Calu3 (cell line): ENCODE results near the gene CTSW. TPM values are rescaled to one million over a fixed set of nuclear protein-coding genes. Genes with fewer than 3 reads are reported as not detected.
"Not testable (repeated sequence)": the region's sequence is repeated elsewhere in the genome, so short reads cannot be mapped to it uniquely, and the experiment has no call there.

ENCODE experiments used
- BruUV-seq: library from RNA; stranded (reverse); fragments of 400-500 nt; replicated peaks from 2 replicates; lab custom pipeline; 2021; lab: Mats Ljungman, UMichigan
- CTCF ChIA-PET: fragments of 300-600 bp; sonication (Branson Sonifier 250); formaldehyde crosslinking; loops from one replicate; lab custom pipeline; 2022; ENCODE audit warnings: antibody characterized with exemption; lab: Charles Lee
- DNase-seq: peaks from one replicate; pipeline ENCODE4 v3.0.0; 2022
- H3K27ac Mint-ChIP-seq: one replicate; pipeline ENCODE4 v1.8.0; 2022; ENCODE audit warnings: mixed read lengths; ENCODE audit not compliant: unreplicated experiment
- H3K27me3 Mint-ChIP-seq: one replicate; pipeline ENCODE4 v1.8.0; 2022; ENCODE audit warnings: mixed read lengths; ENCODE audit not compliant: unreplicated experiment
- H3K36me3 Mint-ChIP-seq: one replicate; pipeline ENCODE4 v1.8.0; 2022; ENCODE audit warnings: mild to moderate bottlenecking, moderate library complexity, mixed read lengths; ENCODE audit not compliant: insufficient read depth, unreplicated experiment
- H3K4me1 Mint-ChIP-seq: one replicate; pipeline ENCODE4 v1.8.0; 2022; ENCODE audit warnings: mild to moderate bottlenecking, low read depth, mixed read lengths; ENCODE audit not compliant: unreplicated experiment
- H3K4me3 Mint-ChIP-seq: one replicate; pipeline ENCODE4 v1.8.0; 2022; ENCODE audit warnings: mild to moderate bottlenecking, low read depth, moderate library complexity, mixed read lengths; ENCODE audit not compliant: unreplicated experiment
- H3K9me3 Mint-ChIP-seq: one replicate; pipeline ENCODE4 v1.8.0; 2022; ENCODE audit warnings: low read depth, mixed read lengths; ENCODE audit not compliant: unreplicated experiment
- CTCF ChIP-seq: fragments of 200-600 bp; IDR thresholded peaks from one replicate; pipeline ENCODE4 v1.8.0; 2022; ENCODE audit warnings: antibody characterized with exemption; ENCODE audit not compliant: unreplicated experiment
- intact Hi-C: fragments of 100-400 bp; cut with micrococcal nuclease; formaldehyde crosslinking; loops from one replicate; pipeline ENCODE4 v1.10.0; 2022; ENCODE audit not compliant: unreplicated experiment
- total RNA-seq: library from RNA; stranded (reverse); gene quantifications from 2 replicates; pipeline ENCODE4 v1.2.3, GENCODE V29; 2022

CTSW gene
- total RNA-seq, 1 experiment from 2014 or later, result not detected

- no TSS peak for BruUV-seq
- CTCF ChIA-PET, result interaction anchor here (0.7 kb wide), 1 partner anchor 12 kb away, joined by 10 read pairs; no protein-coding TSS in a partner anchor
- H3K27me3 Mint-ChIP-seq, result no peaks in the 10 kb centered on the region
- intact Hi-C loops, result no loop called here
- TF ChIP-seq CTCF, result no peak
- no peaks in the 10 kb centered on the region for H3K4me1 Mint-ChIP-seq
- H3K27ac Mint-ChIP-seq, result no peak overlapping the region
- DNase-seq, result no peak
- no peak overlapping the region for H3K4me3 Mint-ChIP-seq
- H3K9me3 Mint-ChIP-seq, result peaks cover 2% of the 10 kb centered on the region
- H3K36me3 Mint-ChIP-seq, result peaks cover 7% of the 10 kb centered on the region
These were observed 37.5 kb upstream of the CTSW start for GRCh38 chr11:65842144-65842543.

- Mint-ChIP-seq H3K9me3 (no peaks in the 10 kb centered on the region), H3K27ac (no peak overlapping the region), H3K27me3 (no peaks in the 10 kb centered on the region), H3K36me3 (peaks cover 16% of the 10 kb centered on the region), H3K4me3 (no peak overlapping the region), H3K4me1 (no peaks in the 10 kb centered on the region)
- CTCF ChIA-PET, result interaction anchor here (0.6 kb wide), 1 partner anchor 165 kb away, joined by 3 read pairs; no protein-coding TSS in a partner anchor
- DNase-seq, result no peak
- TF ChIP-seq CTCF, result no peak
- no TSS peak for BruUV-seq
- intact Hi-C loops, result no loop called here
These were observed 35.8 kb upstream of the CTSW start for GRCh38 chr11:65843811-65844210.

GRCh38 chr11:65844231-65844872 is 35.3 kb upstream of the CTSW start:
- no peak for DNase-seq
- no TSS peak for BruUV-seq
- Mint-ChIP-seq H3K36me3 (peaks cover 20% of the 10 kb centered on the region), H3K27me3 (no peaks in the 10 kb centered on the region), H3K4me1 (no peaks in the 10 kb centered on the region), H3K4me3 (no peak overlapping the region), H3K9me3 (no peaks in the 10 kb centered on the region), H3K27ac (no peak overlapping the region)
- intact Hi-C loops, result no loop called here
- CTCF ChIA-PET, result interaction anchor here (0.6 kb wide), 1 partner anchor 165 kb away, joined by 3 read pairs; no protein-coding TSS in a partner anchor
- TF ChIP-seq CTCF, result no peak

- Mint-ChIP-seq H3K27ac (no peak overlapping the region), H3K36me3 (peaks cover 53% of the 10 kb centered on the region), H3K4me1 (no peaks in the 10 kb centered on the region), H3K9me3 (no peaks in the 10 kb centered on the region), H3K27me3 (no peaks in the 10 kb centered on the region), H3K4me3 (no peak overlapping the region)
- no peak for TF ChIP-seq CTCF
- DNase-seq, result no peak
- BruUV-seq, result no TSS peak
- intact Hi-C loops, result no loop called here
- CTCF ChIA-PET, result interaction anchor here (1.6 to 2.3 kb wide), 3 partner anchors 12 to 37 kb away, joined by 3 to 6 read pairs (median 3); partner anchors contain the start of gene MUS81
These were observed 31.9 kb upstream of the CTSW start for GRCh38 chr11:65847746-65848145.

- BruUV-seq, H3K4me3 Mint-ChIP-seq, H3K27me3 Mint-ChIP-seq, H3K27ac Mint-ChIP-seq, H3K9me3 Mint-ChIP-seq, intact Hi-C loops, H3K4me1 Mint-ChIP-seq, DNase-seq: not testable (repeated sequence)
- peaks cover 62% of the 10 kb centered on the region for H3K36me3 Mint-ChIP-seq
- CTCF ChIA-PET, result interaction anchor here (1.6 to 2.3 kb wide), 2 partner anchors 11 to 36 kb away, joined by 3 to 6 read pairs; partner anchors contain the start of gene MUS81
These were observed 30.9 kb upstream of the CTSW start for GRCh38 chr11:65848693-65849092.
